Testis (tissue), 3 donors: ENCODE data around the gene NAP1L4. TPM values are rescaled to one million over a fixed set of nuclear protein-coding genes. Genes with fewer than 3 reads are reported as not detected.

ENCODE experiments used
- DNase-seq: peaks from one replicate; pipeline ENCODE4 v3.0.0-alpha.2; 2019
- H3K27ac ChIP-seq, 2 donors: fragments of 200-600 bp; sonication (generic); one replicate each; pipeline ENCODE4 v1.5.1; 2019
- H3K27me3 ChIP-seq: fragments of 200-600 bp; sonication (generic); one replicate; pipeline ENCODE4 v1.5.1; 2019
- H3K36me3 ChIP-seq: fragments of 200-600 bp; sonication (generic); one replicate; pipeline ENCODE4 v1.5.1; 2017; ENCODE audit warnings: low read depth; ENCODE audit errors: missing control alignments
- H3K4me1 ChIP-seq: fragments of 200-600 bp; sonication (generic); one replicate; pipeline ENCODE4 v1.5.1; 2019
- H3K4me3 ChIP-seq, 2 donors: fragments of 200-600 bp; sonication (generic); one replicate each; pipeline ENCODE4 v1.5.1; 2017 to 2019
- H3K9me3 ChIP-seq: fragments of 200-600 bp; sonication (generic); one replicate; pipeline ENCODE4 v1.5.1; 2017
- POLR2A ChIP-seq: fragments of 450-650 bp; IDR thresholded peaks from one replicate; pipeline ENCODE4 v1.6.1; 2017; ENCODE audit warnings: antibody characterized with exemption, mild to moderate bottlenecking, moderate library complexity
- WGBS, 2 donors: methylation state at CpG; one replicate each; pipeline ENCODE4 v1.1.5; 2018; 5-methylcytosine and 5-hydroxymethylcytosine counted together
- intact Hi-C: fragments of 100-400 bp; cut with DNase I; formaldehyde crosslinking; loops from one replicate; pipeline ENCODE4 v1.15.1; 2023; ENCODE audit warnings: low total_unique reads
- polyA plus RNA-seq: library from polyadenylated mRNA; stranded (reverse); fragments of 350-450 nt; fragmentation: Illumina TruSeq; extraction: RNeasy Lipid Tissue Mini Kit (QIAGEN cat#74804); gene quantifications from one replicate; pipeline ENCODE4 v1.2.3, GENCODE V29; 2014; ENCODE audit warnings: low read depth, low replicate concordance; ENCODE audit not compliant: insufficient read depth
- total RNA-seq, 2 donors: library from RNA; depleted of rRNA; stranded (reverse); fragments of >200 nt; gene quantifications; one replicate each; pipeline ENCODE4 v1.2.3, GENCODE V29; 2016
- TF ChIP-seq, protein P1 (sequence below), 3 experiments: fragments of 450-650 bp in 2 of 3; fragments of 200-600 bp in 1 of 3; sonication (generic) in 1 of 3; IDR thresholded peaks; one replicate each; pipeline ENCODE4 v1.5.1; 2016 to 2019; ENCODE audit warnings: antibody characterized with exemption in 3 of 3, mild to moderate bottlenecking in 2 of 3, moderate library complexity in 1 of 3

Gene NAP1L4
- total and polyA plus RNA-seq, 3 donors from 2014 or later, result 165 to 208 (median 206) TPM

GRCh38 chr11:2987881-2988861 is 4.0 kb downstream of the NAP1L4 start:
- peaks cover 28% of the 10 kb centered on the region for H3K4me1 ChIP-seq
- H3K27me3 ChIP-seq, result no peaks in the 10 kb centered on the region
- no peak overlapping the region for H3K27ac ChIP-seq
- intact Hi-C loops, result no loop called here
- H3K9me3 ChIP-seq, result no peaks in the 10 kb centered on the region
- TF ChIP-seq, protein P1, sequence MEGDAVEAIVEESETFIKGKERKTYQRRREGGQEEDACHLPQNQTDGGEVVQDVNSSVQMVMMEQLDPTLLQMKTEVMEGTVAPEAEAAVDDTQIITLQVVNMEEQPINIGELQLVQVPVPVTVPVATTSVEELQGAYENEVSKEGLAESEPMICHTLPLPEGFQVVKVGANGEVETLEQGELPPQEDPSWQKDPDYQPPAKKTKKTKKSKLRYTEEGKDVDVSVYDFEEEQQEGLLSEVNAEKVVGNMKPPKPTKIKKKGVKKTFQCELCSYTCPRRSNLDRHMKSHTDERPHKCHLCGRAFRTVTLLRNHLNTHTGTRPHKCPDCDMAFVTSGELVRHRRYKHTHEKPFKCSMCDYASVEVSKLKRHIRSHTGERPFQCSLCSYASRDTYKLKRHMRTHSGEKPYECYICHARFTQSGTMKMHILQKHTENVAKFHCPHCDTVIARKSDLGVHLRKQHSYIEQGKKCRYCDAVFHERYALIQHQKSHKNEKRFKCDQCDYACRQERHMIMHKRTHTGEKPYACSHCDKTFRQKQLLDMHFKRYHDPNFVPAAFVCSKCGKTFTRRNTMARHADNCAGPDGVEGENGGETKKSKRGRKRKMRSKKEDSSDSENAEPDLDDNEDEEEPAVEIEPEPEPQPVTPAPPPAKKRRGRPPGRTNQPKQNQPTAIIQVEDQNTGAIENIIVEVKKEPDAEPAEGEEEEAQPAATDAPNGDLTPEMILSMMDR (IDR thresholded peaks at IDR 0.05), result no peak
- no peak for TF ChIP-seq POLR2A
- 55 to 57% methylated on average over 11 of the region's 11 CpGs for WGBS, 2 donors
- no peaks in the 10 kb centered on the region for H3K36me3 ChIP-seq
- H3K4me3 ChIP-seq, result no peak overlapping the region
- no peak for DNase-seq

GRCh38 chr11:2983908-2984307 is 8.2 kb downstream of the NAP1L4 start:
- Histone ChIP-seq H3K4me1 (peaks cover 21% of the 10 kb centered on the region), H3K9me3 (no peaks in the 10 kb centered on the region), H3K27ac (no peak overlapping the region), H3K4me3 (no peak overlapping the region), H3K36me3 (no peaks in the 10 kb centered on the region), H3K27me3 (no peaks in the 10 kb centered on the region)
- DNase-seq, result no peak
- 88 to 96% methylated on average over 4 of the region's 4 CpGs for WGBS, 2 donors
- intact Hi-C loops, result no loop called here
- TF ChIP-seq, protein P1 (IDR thresholded peaks at IDR 0.05), result no peak
- TF ChIP-seq POLR2A, result no peak

DNA sequence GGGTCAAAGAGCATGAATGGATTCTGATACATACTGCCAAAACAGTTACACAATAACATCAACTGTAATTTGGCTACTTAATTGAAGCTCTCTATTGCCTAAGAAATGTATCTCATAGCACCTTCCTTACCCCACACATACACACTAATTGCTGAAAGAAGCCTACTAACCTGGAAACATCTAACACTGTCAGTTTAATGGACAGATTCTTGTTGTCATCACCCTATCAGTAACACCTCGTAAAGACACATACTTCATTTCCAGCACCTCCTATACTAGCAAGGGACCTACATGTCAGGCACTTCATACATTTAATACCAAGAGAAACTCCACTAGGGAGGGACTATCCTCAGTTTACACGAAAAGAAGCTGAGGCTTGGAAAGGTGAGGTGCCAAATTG is 9.9 kb downstream of the NAP1L4 start:
- 64 to 69% methylated on average over 2 of the region's 2 CpGs for WGBS, 2 donors
- Histone ChIP-seq H3K27me3 (no peaks in the 10 kb centered on the region), H3K36me3 (no peaks in the 10 kb centered on the region), H3K27ac (no peak overlapping the region), H3K4me1 (peaks cover 11% of the 10 kb centered on the region), H3K4me3 (no peak overlapping the region), H3K9me3 (no peaks in the 10 kb centered on the region)
- DNase-seq, result no peak
- intact Hi-C loops, result no loop called here
- TF ChIP-seq, protein P1 (IDR thresholded peaks at IDR 0.05), result no peak
- TF ChIP-seq POLR2A, result no peak

DNA sequence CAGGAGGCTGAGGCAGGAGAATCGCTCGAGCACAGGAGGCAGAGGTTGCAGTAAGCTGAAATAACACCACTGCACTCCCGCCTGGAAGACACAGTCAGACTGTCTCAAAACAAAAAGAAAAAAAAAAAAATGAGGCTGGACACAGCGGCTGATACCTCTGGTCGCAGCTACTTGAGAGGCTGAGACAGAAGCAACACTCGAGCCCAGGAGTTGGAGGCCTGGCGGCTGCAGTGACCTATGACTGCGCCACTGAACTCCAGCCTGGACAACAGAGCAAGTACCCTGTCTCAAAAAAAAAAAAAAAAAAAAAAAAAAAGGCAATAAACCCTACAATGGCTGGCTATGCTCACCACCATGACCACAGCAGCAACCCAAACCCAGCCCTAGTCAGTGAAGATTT is 11.0 kb downstream of the NAP1L4 start:
- intact Hi-C loops, result no loop called here
- DNase-seq, result no peak
- TF ChIP-seq POLR2A, result no peak
- TF ChIP-seq, protein P1 (IDR thresholded peaks at IDR 0.05), result no peak
- Histone ChIP-seq H3K36me3 (no peaks in the 10 kb centered on the region), H3K4me1 (peaks cover 11% of the 10 kb centered on the region), H3K9me3 (no peaks in the 10 kb centered on the region), H3K27me3 (no peaks in the 10 kb centered on the region), H3K27ac (no peak overlapping the region), H3K4me3 (no peak overlapping the region)
- 88 to 91% methylated on average over 8 of the region's 8 CpGs for WGBS, 2 donors
